Measurements from ENCODE around the gene OR51V1.

The OR51V1 gene

GRCh38 chr11:5224538-5225479 lies 24.3 kb upstream of the OR51V1 start:
- no peak for DNase-seq (ENCODE audit: insufficient read length, low spot score)
- FAIRE-seq = no peak
- TF ChIP-seq CTCF (IDR thresholded peaks at IDR 0.05; ENCODE audit: insufficient read depth, missing control alignments) = no peak

GRCh38 chr11:5223686-5224085 lies 23.2 kb upstream of the OR51V1 start:
- DNase-seq (ENCODE audit: insufficient read length, low spot score) = no peak
- no peak for FAIRE-seq
- TF ChIP-seq CTCF (IDR thresholded peaks at IDR 0.05; ENCODE audit: insufficient read depth, missing control alignments) = no peak

GRCh38 chr11:5223146-5223545 lies 22.7 kb upstream of the OR51V1 start:
- DNase-seq (ENCODE audit: insufficient read length, low spot score) (no peak), FAIRE-seq (no peak)
- no peak for TF ChIP-seq CTCF (IDR thresholded peaks at IDR 0.05; ENCODE audit: insufficient read depth, missing control alignments)

- no peak for TF ChIP-seq CTCF (IDR thresholded peaks at IDR 0.05; ENCODE audit: insufficient read depth, missing control alignments)
- no peak for DNase-seq (ENCODE audit: insufficient read length, low spot score)
- no peak for FAIRE-seq
Measured at GRCh38 chr11:5210376-5210885, 9.9 kb upstream of the OR51V1 start.

GRCh38 chr11:5204787-5205186 lies 4.3 kb upstream of the OR51V1 start:
- peak; percentile 1 for TF ChIP-seq CTCF (IDR thresholded peaks at IDR 0.05; ENCODE audit: insufficient read depth, missing control alignments)
- no peak for FAIRE-seq
- DNase-seq (ENCODE audit: insufficient read length, low spot score) = no peak

GRCh38 chr11:5203366-5203765 lies 2.9 kb upstream of the OR51V1 start:
- no peak for TF ChIP-seq CTCF (IDR thresholded peaks at IDR 0.05; ENCODE audit: insufficient read depth, missing control alignments)
- DNase-seq (ENCODE audit: insufficient read length, low spot score) = no peak
- no peak for FAIRE-seq

GRCh38 chr11:5198285-5198684 lies 2.2 kb downstream of the OR51V1 start:
- DNase-seq (ENCODE audit: insufficient read length, low spot score) = no peak
- TF ChIP-seq CTCF (IDR thresholded peaks at IDR 0.05; ENCODE audit: insufficient read depth, missing control alignments) = no peak
- FAIRE-seq = no peak

Measured in D721Med (cell line).